IPS-20b (cell line): Measurements from ENCODE around the gene CHCT1.
"Not testable (repeated sequence)": the region's sequence is repeated elsewhere in the genome, so short reads cannot be mapped to it uniquely, and the experiment has no call there.

Source experiments
- H3K27ac ChIP-seq: one replicate; pipeline ENCODE4 v1.5.1; 2013; ENCODE audit warnings: low read length
- H3K27me3 ChIP-seq: 2 replicates; pipeline ENCODE4 v1.6.1; 2013; ENCODE audit warnings: mild to moderate bottlenecking, low read length, inconsistent platforms; ENCODE audit not compliant: insufficient read depth
- H3K36me3 ChIP-seq: 2 replicates; pipeline ENCODE4 v1.6.1; 2013; ENCODE audit warnings: low read depth, mild to moderate bottlenecking, inconsistent platforms, low read length, moderate library complexity; ENCODE audit not compliant: insufficient read depth
- H3K4me1 ChIP-seq: 2 replicates; pipeline ENCODE4 v1.6.1; 2013; ENCODE audit warnings: mild to moderate bottlenecking, control low read depth, inconsistent platforms, low read length, moderate library complexity; ENCODE audit not compliant: insufficient read depth
- H3K4me3 ChIP-seq: 2 replicates; pipeline ENCODE4 v1.5.1; 2013; ENCODE audit warnings: mild to moderate bottlenecking, low read length, inconsistent platforms
- H3K9ac ChIP-seq: 2 replicates; pipeline ENCODE4 v1.6.1; 2013; ENCODE audit warnings: low read depth, mild to moderate bottlenecking, inconsistent platforms, low read length, moderate library complexity
- H3K9me3 ChIP-seq: 2 replicates; pipeline ENCODE4 v1.6.1; 2013; ENCODE audit warnings: mild to moderate bottlenecking, low read depth, low read length, inconsistent platforms; ENCODE audit not compliant: insufficient read depth

The CHCT1 gene

DNA sequence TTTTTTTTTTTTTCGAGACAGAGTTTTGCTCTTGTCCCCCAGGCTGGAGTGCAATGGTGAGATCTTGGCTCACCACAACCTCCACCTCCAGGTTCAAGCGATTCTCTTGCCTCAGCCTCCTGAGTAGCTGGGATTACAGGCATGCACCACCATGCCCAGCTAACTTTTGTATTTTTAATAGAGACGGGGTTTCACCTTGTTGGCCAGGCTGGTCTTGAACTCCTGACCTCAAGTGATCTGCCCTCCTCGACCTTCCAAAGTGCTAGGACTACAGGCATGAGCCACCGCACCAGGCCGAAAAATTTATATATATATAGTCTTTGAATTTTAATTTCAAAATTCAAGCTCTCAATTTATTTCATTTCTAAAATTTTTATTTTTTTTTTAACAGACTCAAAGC lies 6.2 kb downstream of the CHCT1 start:
- peaks cover 10% of the 10 kb centered on the region for H3K9me3 ChIP-seq
- not testable (repeated sequence) for H3K27me3 ChIP-seq, H3K27ac ChIP-seq, H3K4me1 ChIP-seq, H3K36me3 ChIP-seq, H3K4me3 ChIP-seq, H3K9ac ChIP-seq

DNA sequence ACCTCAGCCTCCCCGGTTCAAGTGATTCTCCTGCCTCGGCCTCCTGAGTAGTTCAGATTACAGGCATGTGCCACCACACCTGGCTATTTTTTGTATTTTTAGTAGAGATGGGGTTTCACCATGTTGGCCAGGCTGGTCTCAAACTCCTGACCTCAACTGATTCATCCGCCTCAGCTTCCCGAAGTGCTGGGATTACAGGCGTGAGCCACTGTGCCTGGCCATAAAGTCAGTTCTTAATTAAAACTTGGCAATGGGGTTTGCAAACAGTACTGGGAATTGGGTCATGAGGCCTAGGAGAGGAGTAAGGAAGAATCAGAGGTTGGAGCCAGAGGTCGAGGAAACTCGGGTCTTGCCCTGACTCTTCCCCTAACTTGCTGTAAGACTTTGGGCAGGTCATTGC lies 8.3 kb downstream of the CHCT1 start:
- not testable (repeated sequence) for H3K27ac ChIP-seq, H3K4me3 ChIP-seq, H3K27me3 ChIP-seq, H3K4me1 ChIP-seq, H3K36me3 ChIP-seq, H3K9ac ChIP-seq
- peaks cover 10% of the 10 kb centered on the region for H3K9me3 ChIP-seq

DNA sequence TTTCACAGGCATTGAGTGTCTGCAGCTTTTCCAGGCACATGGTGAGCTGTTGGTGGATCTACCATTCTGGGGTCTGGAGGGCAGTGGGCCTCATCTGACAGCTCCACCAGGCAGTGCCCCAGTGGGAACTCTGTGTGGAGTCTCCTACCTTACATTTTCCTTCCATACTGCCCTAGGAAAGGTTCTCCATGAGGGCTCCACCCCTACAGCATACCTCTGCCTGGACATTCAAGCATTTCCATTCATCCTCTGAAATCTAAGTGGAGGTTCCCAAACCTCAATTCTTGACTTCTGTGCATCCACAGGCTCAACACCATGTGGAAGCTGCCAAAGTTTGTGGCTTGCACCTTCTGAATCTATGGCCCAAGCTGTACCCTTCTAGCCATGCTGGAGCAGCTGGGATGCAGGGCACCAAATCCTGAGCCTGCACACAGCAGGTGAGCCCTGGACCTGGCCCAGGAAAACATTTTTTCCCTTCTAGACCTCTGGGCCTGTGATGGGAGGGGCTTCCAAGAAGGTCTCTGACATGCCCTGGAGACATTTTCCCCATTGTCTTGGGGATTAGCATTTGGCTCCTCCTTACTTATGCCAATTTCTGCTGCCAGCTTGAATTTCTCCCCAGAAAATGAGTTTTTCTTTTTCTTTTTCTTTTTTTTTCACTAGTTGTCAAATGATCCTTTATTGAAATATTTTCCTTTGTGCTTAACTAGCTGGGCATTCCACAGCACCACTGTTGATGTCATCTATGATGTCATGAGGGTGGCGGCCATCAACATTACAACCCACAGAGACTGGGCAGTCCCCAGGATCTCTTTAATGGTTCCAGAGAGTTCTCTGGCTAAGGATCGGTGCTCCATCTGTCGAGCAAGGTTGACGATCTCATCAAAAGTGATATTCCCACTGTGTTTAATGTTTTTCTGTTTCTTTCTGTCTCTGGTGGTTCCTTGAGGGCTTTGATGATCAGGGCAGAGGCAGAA lies 11.0 kb downstream of the CHCT1 start:
- H3K36me3 ChIP-seq, H3K4me1 ChIP-seq, H3K4me3 ChIP-seq, H3K27me3 ChIP-seq, H3K27ac ChIP-seq, H3K9ac ChIP-seq: not testable (repeated sequence)
- peaks cover 10% of the 10 kb centered on the region for H3K9me3 ChIP-seq

DNA sequence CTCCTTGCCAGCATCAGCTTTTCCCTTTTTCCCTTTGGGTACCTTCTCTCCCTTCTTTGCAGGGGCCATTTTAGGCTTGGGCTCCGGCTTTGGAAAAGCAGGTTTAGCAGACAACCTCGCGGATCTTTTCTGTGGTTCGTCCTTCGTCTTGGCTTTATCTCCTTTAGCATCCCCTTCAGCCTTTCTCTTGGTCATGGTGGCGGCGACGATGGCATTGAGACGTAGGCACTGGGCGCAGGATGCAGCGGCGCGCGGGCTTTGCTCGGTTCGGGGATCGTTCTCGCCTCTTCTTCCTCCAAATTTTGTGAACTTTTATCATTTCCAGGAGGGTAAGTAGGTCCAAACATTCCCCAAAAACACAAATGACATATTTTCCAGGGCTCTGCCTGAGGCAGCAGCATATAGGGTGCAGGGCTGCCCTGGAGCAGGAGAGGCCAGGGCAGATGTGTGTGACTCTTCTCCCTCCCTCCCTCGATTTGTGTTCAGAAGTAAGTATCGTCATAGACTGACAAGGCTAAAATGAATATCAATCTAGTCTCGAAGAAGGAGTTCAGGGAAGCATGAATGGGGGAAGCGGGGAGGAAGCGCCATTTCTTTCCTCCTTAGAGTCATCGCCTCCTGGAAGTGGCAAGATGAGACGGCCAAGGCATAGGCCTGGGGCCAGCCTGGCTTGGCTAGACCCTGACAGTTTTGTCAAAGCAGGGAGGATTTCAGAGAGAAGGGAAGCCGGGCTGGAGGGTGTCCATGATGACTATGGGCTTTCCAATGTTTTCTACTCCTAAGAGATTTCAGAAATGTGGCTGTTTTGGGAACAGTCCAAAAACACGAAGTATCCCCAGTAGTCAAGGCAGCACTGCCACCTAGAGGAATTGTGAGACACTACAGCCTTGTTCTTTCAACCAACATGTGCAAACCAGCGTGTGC lies 13.2 kb downstream of the CHCT1 start:
- no peak overlapping the region for H3K4me3 ChIP-seq
- H3K27ac ChIP-seq = no peak overlapping the region
- peak overlapping the region; percentile 52; the same call in 1 of the 2 replicates for H3K9ac ChIP-seq
- no peaks in the 10 kb centered on the region; the same call in 1 of the 2 replicates for H3K4me1 ChIP-seq
- peaks cover 10% of the 10 kb centered on the region for H3K9me3 ChIP-seq
- no peaks in the 10 kb centered on the region for H3K36me3 ChIP-seq
- H3K27me3 ChIP-seq = no peaks in the 10 kb centered on the region

DNA sequence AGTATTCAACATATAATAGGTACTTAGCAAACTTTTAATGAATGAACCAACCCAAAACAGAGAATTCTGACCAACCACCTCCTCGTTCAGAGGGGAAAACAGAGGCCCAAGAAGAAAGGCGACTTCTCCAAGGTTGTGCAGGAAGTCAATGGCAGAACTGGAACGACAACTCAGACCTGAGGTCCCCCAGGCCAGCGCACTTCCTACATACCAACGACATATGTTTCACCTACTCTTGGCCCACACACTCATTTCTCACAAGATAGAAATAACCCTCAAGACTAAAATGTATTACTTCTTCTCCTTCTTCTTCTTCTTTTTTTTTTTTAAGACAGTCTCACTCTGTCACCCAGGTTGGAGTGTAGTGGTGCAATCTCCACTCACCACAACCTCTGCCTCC lies 14.4 kb downstream of the CHCT1 start:
- H3K4me1 ChIP-seq = no peaks in the 10 kb centered on the region; the same call in 1 of the 2 replicates
- no peak overlapping the region for H3K27ac ChIP-seq
- no peak overlapping the region for H3K9ac ChIP-seq
- no peak overlapping the region for H3K4me3 ChIP-seq
- H3K36me3 ChIP-seq = no peaks in the 10 kb centered on the region
- peaks cover 10% of the 10 kb centered on the region for H3K9me3 ChIP-seq
- no peaks in the 10 kb centered on the region for H3K27me3 ChIP-seq

DNA sequence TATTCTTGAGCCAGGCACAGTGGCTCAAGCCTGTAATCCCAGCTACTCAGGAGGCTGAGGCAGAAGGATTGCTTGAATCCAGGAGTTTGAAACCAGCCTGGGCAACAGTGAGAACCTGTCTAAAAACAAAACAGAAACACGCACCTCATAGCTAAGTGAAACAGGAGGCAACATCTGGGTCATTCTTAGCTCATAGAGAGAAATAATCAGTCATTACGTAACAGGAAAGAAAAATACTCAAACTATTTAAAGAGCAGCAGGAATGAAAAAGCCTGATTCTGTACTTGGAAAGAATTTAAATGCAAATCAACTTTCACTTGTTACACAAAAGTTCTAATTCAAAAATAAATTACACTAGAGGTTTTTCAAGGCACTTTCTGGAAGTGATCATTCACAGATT lies 17.2 kb downstream of the CHCT1 start:
- Histone ChIP-seq H3K27ac (no peak overlapping the region), H3K4me3 (no peak overlapping the region)

DNA sequence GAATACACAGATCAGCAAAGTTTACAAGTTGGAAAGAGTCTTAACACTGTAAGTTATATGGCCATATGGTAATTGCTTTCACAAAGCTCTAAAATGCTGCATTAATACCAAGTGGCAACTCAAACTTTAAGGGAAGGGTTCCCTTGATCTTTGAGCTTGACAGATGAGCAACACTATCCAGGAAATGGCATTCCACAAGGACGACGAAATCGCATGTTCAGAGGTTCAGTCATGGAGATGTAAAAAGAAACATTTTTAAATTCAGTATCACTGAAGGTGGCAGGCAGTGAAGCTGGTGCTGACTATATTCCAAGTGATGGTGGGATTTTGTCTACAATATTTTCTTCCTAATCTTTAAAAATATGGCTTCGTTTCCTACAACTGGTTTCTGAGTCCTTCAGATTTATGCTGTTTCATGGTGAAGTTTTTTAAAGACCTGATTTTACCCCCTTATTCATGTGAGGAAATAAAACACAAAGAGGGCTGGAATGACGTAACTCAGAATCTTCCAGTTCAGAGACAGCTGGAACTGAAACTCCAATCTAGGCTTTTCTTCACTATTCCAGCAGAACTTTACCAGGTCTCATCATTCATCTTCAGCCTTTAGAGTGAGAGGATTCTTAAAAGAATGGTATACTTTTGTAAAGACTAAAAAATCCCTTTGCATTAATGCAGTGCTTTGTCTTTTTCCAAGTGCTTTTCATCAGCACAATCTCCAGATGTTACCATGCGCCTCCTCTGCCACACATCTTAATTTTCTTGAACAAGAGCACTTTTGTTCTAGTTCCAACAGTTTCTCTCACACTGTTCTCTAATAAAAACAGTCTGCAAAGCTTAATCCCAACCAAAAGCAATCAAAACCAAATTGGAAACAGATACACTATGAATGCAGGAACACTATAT lies 20.2 kb downstream of the CHCT1 start:
- Histone ChIP-seq H3K4me1 (no peaks in the 10 kb centered on the region; the same call in 1 of the 2 replicates), H3K27me3 (no peaks in the 10 kb centered on the region), H3K36me3 (peaks cover 23% of the 10 kb centered on the region), H3K9me3 (no peaks in the 10 kb centered on the region), H3K4me3 (no peak overlapping the region), H3K27ac (no peak overlapping the region), H3K9ac (no peak overlapping the region)

More for the DNA sequence above, 17.2 kb downstream of the CHCT1 start:
- H3K27me3 ChIP-seq = no peaks in the 10 kb centered on the region
- no peaks in the 10 kb centered on the region; the same call in 1 of the 2 replicates for H3K4me1 ChIP-seq
- H3K9me3 ChIP-seq = no peaks in the 10 kb centered on the region
- no peaks in the 10 kb centered on the region for H3K36me3 ChIP-seq
- no peak overlapping the region for H3K9ac ChIP-seq

DNA sequence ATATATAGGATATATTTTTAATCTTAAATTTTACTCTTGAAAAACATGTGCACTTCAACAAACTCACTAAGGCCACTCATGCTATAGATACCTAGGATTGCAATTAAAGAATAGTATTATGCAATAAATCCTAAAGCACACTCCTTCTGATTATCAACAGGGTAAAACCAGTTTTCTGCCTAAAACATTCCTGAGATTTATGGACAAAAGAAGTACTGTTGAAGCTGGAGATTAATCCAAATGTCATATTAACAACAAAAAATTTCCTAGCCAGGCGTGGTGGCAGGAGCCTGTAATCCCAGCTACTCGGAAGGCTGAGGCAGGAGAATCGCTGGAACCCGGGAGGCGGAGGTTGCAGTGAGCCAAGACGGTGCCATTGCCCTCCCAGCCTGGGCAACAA lies 21.4 kb downstream of the CHCT1 start:
- H3K36me3 ChIP-seq = peaks cover 33% of the 10 kb centered on the region
- no peak overlapping the region for H3K27ac ChIP-seq
- no peaks in the 10 kb centered on the region for H3K27me3 ChIP-seq
- H3K4me1 ChIP-seq = no peaks in the 10 kb centered on the region; the same call in 1 of the 2 replicates
- no peaks in the 10 kb centered on the region for H3K9me3 ChIP-seq
- H3K4me3 ChIP-seq = no peak overlapping the region
- no peak overlapping the region for H3K9ac ChIP-seq

DNA sequence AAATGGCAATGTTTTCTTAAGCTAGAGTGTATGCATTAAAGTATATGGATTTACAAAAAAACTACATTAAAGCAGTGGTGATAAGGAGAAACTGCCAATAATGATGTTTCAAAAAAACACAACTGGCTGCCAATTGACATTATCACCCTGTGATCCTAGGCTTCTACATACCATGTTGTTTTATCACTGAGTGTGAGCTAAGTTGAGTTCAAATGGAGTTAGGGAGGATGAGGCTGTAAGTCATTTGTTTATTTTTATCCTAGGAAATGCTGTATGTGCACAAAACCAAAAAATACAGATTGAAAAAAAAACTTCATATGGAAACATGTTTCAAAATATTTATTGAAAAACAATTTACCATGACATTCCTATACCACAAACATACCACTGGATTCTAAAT lies 22.9 kb downstream of the CHCT1 start:
- no peak overlapping the region for H3K4me3 ChIP-seq

DNA sequence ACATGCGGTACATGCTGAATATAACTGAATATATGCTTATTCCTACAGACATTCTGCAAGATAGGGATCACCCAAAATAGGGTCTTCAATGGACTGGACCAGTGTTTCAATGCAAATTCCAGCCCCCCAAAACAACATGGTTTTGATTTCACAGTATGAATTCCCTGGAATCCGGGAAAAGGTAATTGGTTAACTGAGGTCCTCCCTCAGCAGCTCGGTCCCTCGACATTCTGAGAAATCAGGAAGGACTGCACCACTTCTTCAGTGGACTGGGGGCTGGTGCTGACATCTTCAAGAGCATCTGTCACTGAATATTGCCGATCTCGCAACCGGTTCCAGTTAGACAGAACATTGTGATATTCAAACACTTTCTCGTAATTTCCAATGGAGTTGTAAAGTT lies 25.1 kb downstream of the CHCT1 start:
- H3K9ac ChIP-seq = no peak overlapping the region

More for the DNA sequence above, 22.9 kb downstream of the CHCT1 start:
- Histone ChIP-seq H3K36me3 (peaks cover 42% of the 10 kb centered on the region), H3K9me3 (no peaks in the 10 kb centered on the region), H3K4me1 (no peaks in the 10 kb centered on the region), H3K27me3 (no peaks in the 10 kb centered on the region), H3K27ac (no peak overlapping the region), H3K9ac (no peak overlapping the region)

DNA sequence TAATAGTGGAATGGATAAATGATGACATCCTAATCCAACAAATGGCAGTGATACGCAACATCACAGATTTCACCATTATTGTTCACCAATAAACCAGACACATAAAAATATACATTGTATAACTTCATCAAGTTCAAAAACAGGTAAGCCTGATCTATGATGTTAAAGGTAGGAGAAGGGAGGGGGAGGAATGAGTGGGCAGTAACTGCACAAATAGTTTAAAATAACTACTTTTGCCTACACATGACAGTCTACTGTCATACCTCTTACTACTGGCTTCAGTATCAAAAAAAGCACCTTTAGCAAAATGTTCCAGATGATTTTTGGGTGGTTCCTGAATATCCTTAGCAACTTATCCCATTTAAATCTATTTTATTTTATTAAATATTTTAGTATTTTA lies 28.8 kb downstream of the CHCT1 start:
- H3K4me1 ChIP-seq = no peaks in the 10 kb centered on the region
- peaks cover 74% of the 10 kb centered on the region for H3K36me3 ChIP-seq
- H3K4me3 ChIP-seq = no peak overlapping the region
- no peak overlapping the region for H3K9ac ChIP-seq
- no peak overlapping the region for H3K27ac ChIP-seq
- no peaks in the 10 kb centered on the region for H3K9me3 ChIP-seq
- no peaks in the 10 kb centered on the region for H3K27me3 ChIP-seq

More for the DNA sequence above, 25.1 kb downstream of the CHCT1 start:
- no peaks in the 10 kb centered on the region for H3K9me3 ChIP-seq
- peaks cover 55% of the 10 kb centered on the region for H3K36me3 ChIP-seq
- H3K4me1 ChIP-seq = no peaks in the 10 kb centered on the region
- H3K4me3 ChIP-seq = no peak overlapping the region
- H3K27ac ChIP-seq = no peak overlapping the region
- H3K27me3 ChIP-seq = no peaks in the 10 kb centered on the region
